Measurements from ENCODE around the gene ZNF777. TPM values are rescaled to one million over a fixed set of nuclear protein-coding genes. Genes with fewer than 3 reads are reported as not detected.
A peak's percentile ranks its signal among the peaks of the same experiment; 100 is the strongest.

ZNF777 gene
- total and polyA plus RNA-seq, 9 of the 15 experiments (the other 6 are each of a cell fraction or from before 2014, with no cell fraction given), result 0.11 to 32.6 (median 9.0) TPM

GRCh38 chr7:149495785-149496641, 35.2 kb upstream of the ZNF777 start (continued):
- TF ChIP-seq MEIS2 (IDR thresholded peaks at IDR 0.05; ENCODE audit: partially characterized antibody) (no peak), PHF21A (IDR thresholded peaks at IDR 0.05; ENCODE audit: borderline replicate concordance, low read depth) (no peak), HNRNPLL (IDR thresholded peaks at IDR 0.05; ENCODE audit: low read depth, low read length, poor library complexity, severe bottlenecking) (no peak), GTF2F1 (IDR thresholded peaks at IDR 0.05; ENCODE audit: low read depth, low read length) (no peak), SMAD4 (CRISPR knock-in tag; conservative IDR thresholded peaks at IDR 0.05) (no peak), NFYB (IDR thresholded peaks at IDR 0.05; ENCODE audit: extremely low read depth, insufficient read length) (no peak), CBX3 (IDR thresholded peaks at IDR 0.05; ENCODE audit: borderline replicate concordance in 1 of 2, low read length in 2 of 2) (no peak), TRIM25 (IDR thresholded peaks at IDR 0.05; ENCODE audit: borderline replicate concordance) (no peak), NCOR1 (IDR thresholded peaks at IDR 0.05) (no peak), MNT (conservative IDR thresholded peaks at IDR 0.05) (peak; percentile 41 to 48), MEF2A (IDR thresholded peaks at IDR 0.05; ENCODE audit: control insufficient read depth, low read depth, low read length) (no peak), WHSC1 (IDR thresholded peaks at IDR 0.05; ENCODE audit: low read length) (peak; percentile 64), NR1H2 (CRISPR knock-in tag; IDR thresholded peaks at IDR 0.05) (no peak), TSHZ1 (CRISPR knock-in tag; IDR thresholded peaks at IDR 0.05) (no peak), HNRNPL (IDR thresholded peaks at IDR 0.05; ENCODE audit: low read depth, low read length) (no peak), L3MBTL2 (IDR thresholded peaks at IDR 0.05) (peak; percentile 22; the same call in 1 of the 2 replicates), KDM5B (IDR thresholded peaks at IDR 0.05; ENCODE audit: insufficient replicate concordance, low read depth, low read length) (peak; percentile 40), TBL1XR1 (IDR thresholded peaks at IDR 0.05; ENCODE audit: low read length in 2 of 2) (no peak), ZNF280B (CRISPR knock-in tag; IDR thresholded peaks at IDR 0.05) (no peak)

Measured in K562 (cell line).